H9 (cell line): ENCODE results near the gene FHOD3. TPM values are rescaled to one million over a fixed set of nuclear protein-coding genes. Genes with fewer than 3 reads are reported as not detected.

Experiments used
- DNase-seq: peaks from one replicate; pipeline ENCODE4 v3.0.0-alpha.2; 2017
- H2AFZ ChIP-seq: one replicate; pipeline ENCODE4 v1.6.1; 2013; ENCODE audit warnings: mild to moderate bottlenecking, low read length, control low read depth, moderate library complexity
- H2AK5ac ChIP-seq: 2 replicates; pipeline ENCODE4 v1.6.1; 2013; ENCODE audit warnings: low read length, control low read depth, mixed read lengths; ENCODE audit not compliant: insufficient read length
- H2BK120ac ChIP-seq: one replicate; pipeline ENCODE4 v1.6.1; 2013; ENCODE audit warnings: low read depth, mild to moderate bottlenecking, low read length, control low read depth, inconsistent platforms; ENCODE audit not compliant: poor library complexity, severe bottlenecking
- H2BK12ac ChIP-seq: 2 replicates; pipeline ENCODE4 v1.6.1; 2013; ENCODE audit warnings: low read length, control low read depth, mixed read lengths, low read depth; ENCODE audit not compliant: insufficient read length
- H2BK15ac ChIP-seq: 2 replicates; pipeline ENCODE4 v1.6.1; 2013; ENCODE audit warnings: low read depth, low read length, control low read depth
- H2BK20ac ChIP-seq: one replicate; pipeline ENCODE4 v1.6.1; 2013; ENCODE audit warnings: low read depth, mild to moderate bottlenecking, low read length, control low read depth, inconsistent platforms; ENCODE audit not compliant: poor library complexity, severe bottlenecking
- H2BK5ac ChIP-seq: 2 replicates; pipeline ENCODE4 v1.6.1; 2013; ENCODE audit warnings: low read length, control low read depth, mixed read lengths; ENCODE audit not compliant: insufficient read length
- H3K14ac ChIP-seq: 2 replicates; pipeline ENCODE4 v1.6.1; 2013; ENCODE audit warnings: low read length, control low read depth; ENCODE audit not compliant: insufficient read depth
- H3K18ac ChIP-seq: 2 replicates; pipeline ENCODE4 v1.6.1; 2013; ENCODE audit warnings: low read depth, mild to moderate bottlenecking, mixed read lengths, low read length, control low read depth; ENCODE audit not compliant: insufficient read length
- H3K23ac ChIP-seq: 2 replicates; pipeline ENCODE4 v1.6.1; 2013; ENCODE audit warnings: low read length, control low read depth, mixed read lengths, low read depth; ENCODE audit not compliant: insufficient read length
- H3K23me2 ChIP-seq: 2 replicates; pipeline ENCODE4 v1.6.1; 2013; ENCODE audit warnings: low read depth, mild to moderate bottlenecking, mixed read lengths, low read length, control low read depth; ENCODE audit not compliant: insufficient read length, poor library complexity, severe bottlenecking
- H3K27ac ChIP-seq: 2 replicates; pipeline ENCODE4 v1.5.1; 2013; ENCODE audit warnings: low read length, control low read depth, mixed read lengths, low read depth; ENCODE audit not compliant: insufficient read length
- H3K27me3 ChIP-seq: 2 replicates; pipeline ENCODE4 v1.6.1; 2013; ENCODE audit warnings: low read length, control low read depth, inconsistent platforms; ENCODE audit not compliant: insufficient read depth
- H3K4ac ChIP-seq: 2 replicates; pipeline ENCODE4 v1.6.1; 2013; ENCODE audit warnings: low read depth, mild to moderate bottlenecking, control low read depth, inconsistent platforms, low read length, moderate library complexity
- H3K4me1 ChIP-seq: 2 replicates; pipeline ENCODE4 v1.6.1; 2013; ENCODE audit warnings: low read length, control low read depth, inconsistent platforms; ENCODE audit not compliant: insufficient read depth
- H3K4me2 ChIP-seq: 2 replicates; pipeline ENCODE4 v1.6.1; 2013; ENCODE audit warnings: low read length, control low read depth, mixed read lengths; ENCODE audit not compliant: insufficient read length, insufficient read depth
- H3K56ac ChIP-seq: 2 replicates; pipeline ENCODE4 v1.6.1; 2013; ENCODE audit warnings: low read depth, mild to moderate bottlenecking, mixed read lengths, low read length, control low read depth; ENCODE audit not compliant: insufficient read length
- H3K79me1 ChIP-seq: 2 replicates; pipeline ENCODE4 v1.6.1; 2013; ENCODE audit warnings: low read depth, mild to moderate bottlenecking, moderate library complexity, low read length, control low read depth, inconsistent platforms; ENCODE audit not compliant: insufficient read depth, poor library complexity, severe bottlenecking
- H3K79me2 ChIP-seq: 2 replicates; pipeline ENCODE4 v1.6.1; 2013; ENCODE audit warnings: low read length, control low read depth, inconsistent platforms; ENCODE audit not compliant: insufficient read depth
- H3K9ac ChIP-seq: 2 replicates; pipeline ENCODE4 v1.6.1; 2013; ENCODE audit warnings: low read length, control low read depth, mixed read lengths; ENCODE audit not compliant: insufficient read length; ENCODE audit errors: extremely low read depth
- H3K9me3 ChIP-seq: one replicate; pipeline ENCODE4 v1.6.1; 2013; ENCODE audit warnings: low read depth, low read length, inconsistent platforms; ENCODE audit not compliant: control insufficient read depth
- H3T11ph ChIP-seq: one replicate; pipeline ENCODE4 v1.6.1; 2013; ENCODE audit warnings: mild to moderate bottlenecking, low read length, control low read depth, inconsistent platforms
- H4K20me1 ChIP-seq: one replicate; pipeline ENCODE4 v1.6.1; 2013; ENCODE audit not compliant: control insufficient read depth, insufficient read length, insufficient read depth
- H4K5ac ChIP-seq: 2 replicates; pipeline ENCODE4 v1.6.1; 2013; ENCODE audit warnings: low read depth, mild to moderate bottlenecking, mixed read lengths, low read length, control low read depth; ENCODE audit not compliant: insufficient read length
- H4K8ac ChIP-seq: replicated peaks from 2 replicates; pipeline ENCODE4 v1.6.1; 2013; ENCODE audit warnings: low read length, control low read depth, mixed read lengths, low read depth; ENCODE audit not compliant: insufficient read length
- H4K91ac ChIP-seq: 2 replicates; pipeline ENCODE4 v1.6.1; 2013; ENCODE audit warnings: low read depth, mild to moderate bottlenecking, moderate library complexity, mixed read lengths, low read length, control low read depth; ENCODE audit not compliant: insufficient read length
- H3K27ac Mint-ChIP-seq, 3 experiments: 2 replicates in 2 of 3; 3 replicates in 1 of 3; pipeline ENCODE4 v1.8.0; 2020 to 2021; ENCODE audit warnings: mixed read lengths in 3 of 3, mild to moderate bottlenecking in 1 of 3, moderate library complexity in 1 of 3
- H3K27me3 Mint-ChIP-seq: 2 replicates; pipeline ENCODE4 v1.8.0; 2021; ENCODE audit warnings: low read depth, mild to moderate bottlenecking, moderate library complexity, mixed read lengths
- H3K36me3 Mint-ChIP-seq, 3 experiments: 2 replicates in 2 of 3; 3 replicates in 1 of 3; pipeline ENCODE4 v1.8.0; 2020 to 2021; ENCODE audit warnings: low read depth in 3 of 3, mixed read lengths in 3 of 3; ENCODE audit not compliant: insufficient read depth in 1 of 3
- H3K4me1 Mint-ChIP-seq, 2 experiments: 2 replicates each; pipeline ENCODE4 v1.8.0; 2020; ENCODE audit warnings: mixed read lengths in 2 of 2
- H3K4me3 Mint-ChIP-seq, 2 experiments: 2 replicates in 1 of 2; 3 replicates in 1 of 2; pipeline ENCODE4 v1.8.0; 2020 to 2021; ENCODE audit warnings: mild to moderate bottlenecking in 2 of 2, mixed read lengths in 2 of 2, moderate library complexity in 1 of 2
- H3K9me3 Mint-ChIP-seq, 2 experiments: 2 replicates in 1 of 2; 3 replicates in 1 of 2; pipeline ENCODE4 v1.8.0; 2020; ENCODE audit warnings: mild to moderate bottlenecking in 2 of 2, mixed read lengths in 2 of 2, moderate library complexity in 1 of 2
- WGBS: extraction: QIAGEN DNeasy Blood & Tissue Kit; methylation state at CpG from one replicate; pipeline ENCODE4 v1.1.7; 2013; ENCODE audit warnings: missing lambda C conversion rate, low lambda C conversion rate, mixed read lengths; ENCODE audit not compliant: insufficient read length; ENCODE audit errors: extremely low coverage; 5-methylcytosine and 5-hydroxymethylcytosine counted together
- total RNA-seq: library from RNA; stranded (reverse); gene quantifications from 2 replicates; pipeline ENCODE4 v1.2.1, GENCODE V29; 2021
- TF ChIP-seq, protein P1 (sequence below): fragments of 200-600 bp; sonication (generic); conservative IDR thresholded peaks from 3 replicates; pipeline ENCODE4 v1.8.0; 2021; ENCODE audit warnings: antibody characterized with exemption, mild to moderate bottlenecking

FHOD3 gene
- total RNA-seq, 1 experiment from 2014 or later: 8.0 TPM

DNA sequence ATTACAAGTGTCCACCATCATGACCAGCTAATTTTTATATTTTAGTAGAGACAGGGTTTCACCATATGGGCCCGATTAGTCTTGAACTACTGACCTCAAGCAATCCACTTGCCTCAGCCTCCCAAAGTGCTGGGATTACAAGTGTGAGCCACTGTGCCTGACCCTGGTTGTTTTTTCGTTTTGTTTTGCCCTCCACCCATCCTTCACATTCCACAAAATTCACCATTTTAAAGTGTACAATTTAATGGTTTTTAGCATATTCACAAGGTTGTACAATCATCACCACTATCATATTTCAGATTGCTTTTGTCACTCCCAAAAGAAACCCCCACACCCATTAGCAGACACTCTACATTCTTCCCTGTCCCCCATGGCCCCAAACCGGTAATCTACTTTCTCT lies 316.3 kb downstream of the FHOD3 start:
- H3K79me2 ChIP-seq: no peaks in the 10 kb centered on the region
- no peaks in the 10 kb centered on the region for H3K27me3 ChIP-seq

More for the DNA sequence above, 316.3 kb downstream of the FHOD3 start:
- Histone ChIP-seq H2BK120ac (no peak overlapping the region), H4K20me1 (no peaks in the 10 kb centered on the region), H3K4me2 (no peak overlapping the region), H2AFZ (no peak overlapping the region), H3K18ac (no peak overlapping the region), H3T11ph (no peak overlapping the region), H3K4me1 (no peaks in the 10 kb centered on the region; the same call in 1 of the 2 replicates), H2BK20ac (no peak overlapping the region), H4K91ac (no peak overlapping the region), H4K5ac (no peak overlapping the region), H3K14ac (no peak overlapping the region), H3K9ac (no peak overlapping the region), H2BK12ac (no peak overlapping the region), H2BK5ac (no peak overlapping the region), H2BK15ac (no peak overlapping the region), H3K79me1 (no peaks in the 10 kb centered on the region), H3K9me3 (no peaks in the 10 kb centered on the region), H2AK5ac (no peak overlapping the region), H3K4ac (no peak overlapping the region), H4K8ac (no peak overlapping the region), H3K27ac (no peak overlapping the region), H3K56ac (no peak overlapping the region), H3K23ac (no peak overlapping the region), H3K23me2 (no peaks in the 10 kb centered on the region)
- no CpG with 5 or more reads among the region's 3 CpGs for WGBS
- Mint-ChIP-seq H3K4me1 (peaks cover 5 to 6% of the 10 kb centered on the region in 2 experiments), H3K9me3 (no peaks in the 10 kb centered on the region), H3K27ac (no peak overlapping the region), H3K4me3 (no peak overlapping the region), H3K27me3 (no peaks in the 10 kb centered on the region), H3K36me3 (peaks cover 0 to 5% (median 4%) of the 10 kb centered on the region in 3 experiments; a peak in 3 of 7 replicates)
- DNase-seq: no peak
- TF ChIP-seq, protein P1, sequence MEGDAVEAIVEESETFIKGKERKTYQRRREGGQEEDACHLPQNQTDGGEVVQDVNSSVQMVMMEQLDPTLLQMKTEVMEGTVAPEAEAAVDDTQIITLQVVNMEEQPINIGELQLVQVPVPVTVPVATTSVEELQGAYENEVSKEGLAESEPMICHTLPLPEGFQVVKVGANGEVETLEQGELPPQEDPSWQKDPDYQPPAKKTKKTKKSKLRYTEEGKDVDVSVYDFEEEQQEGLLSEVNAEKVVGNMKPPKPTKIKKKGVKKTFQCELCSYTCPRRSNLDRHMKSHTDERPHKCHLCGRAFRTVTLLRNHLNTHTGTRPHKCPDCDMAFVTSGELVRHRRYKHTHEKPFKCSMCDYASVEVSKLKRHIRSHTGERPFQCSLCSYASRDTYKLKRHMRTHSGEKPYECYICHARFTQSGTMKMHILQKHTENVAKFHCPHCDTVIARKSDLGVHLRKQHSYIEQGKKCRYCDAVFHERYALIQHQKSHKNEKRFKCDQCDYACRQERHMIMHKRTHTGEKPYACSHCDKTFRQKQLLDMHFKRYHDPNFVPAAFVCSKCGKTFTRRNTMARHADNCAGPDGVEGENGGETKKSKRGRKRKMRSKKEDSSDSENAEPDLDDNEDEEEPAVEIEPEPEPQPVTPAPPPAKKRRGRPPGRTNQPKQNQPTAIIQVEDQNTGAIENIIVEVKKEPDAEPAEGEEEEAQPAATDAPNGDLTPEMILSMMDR: no peak
